SK-N-DZ (cell line): ENCODE data around the gene MAP2K5.
"Not testable (repeated sequence)": the region's sequence is repeated elsewhere in the genome, so short reads cannot be mapped to it uniquely, and the experiment has no call there.

Source experiments
- DNase-seq: peaks from one replicate; pipeline ENCODE4 v3.0.0-alpha.2; 2015; ENCODE audit warnings: low spot score

The MAP2K5 gene

DNA sequence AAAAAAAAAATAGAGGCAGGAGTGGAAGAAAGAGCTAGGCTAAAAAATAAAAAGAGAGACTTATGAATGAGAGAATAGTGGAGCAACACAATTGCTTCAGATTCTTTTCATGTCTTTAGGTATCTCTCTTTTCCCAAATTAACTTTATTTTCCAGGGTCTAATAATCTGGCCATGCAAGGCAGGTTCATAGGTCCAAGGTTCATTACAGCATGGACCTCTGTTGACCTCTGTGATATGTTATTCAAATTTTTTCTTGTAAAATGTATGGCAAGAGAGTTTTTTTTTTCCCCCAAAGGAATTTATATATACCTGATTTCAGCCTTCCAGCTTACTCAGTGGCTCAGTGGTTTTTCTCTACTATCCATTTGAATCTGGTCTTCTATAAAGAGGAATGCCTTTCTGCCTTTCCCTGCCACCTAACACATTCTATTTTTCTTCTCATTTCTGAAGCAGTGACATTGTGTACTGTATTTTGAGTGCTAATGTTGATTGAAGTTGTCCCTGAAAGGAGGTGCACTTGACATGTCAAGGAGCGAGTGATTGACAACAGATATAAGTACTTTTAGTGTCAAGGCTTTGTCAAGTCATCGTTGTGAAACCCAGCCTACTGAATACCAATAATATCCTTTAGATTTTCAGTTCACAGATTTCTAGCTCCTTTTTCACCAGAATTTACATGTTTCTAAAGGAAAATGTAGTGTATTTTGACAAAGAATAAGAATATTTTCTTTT, 118.5 kb downstream of the MAP2K5 start:
- DNase-seq, result no peak

DNA sequence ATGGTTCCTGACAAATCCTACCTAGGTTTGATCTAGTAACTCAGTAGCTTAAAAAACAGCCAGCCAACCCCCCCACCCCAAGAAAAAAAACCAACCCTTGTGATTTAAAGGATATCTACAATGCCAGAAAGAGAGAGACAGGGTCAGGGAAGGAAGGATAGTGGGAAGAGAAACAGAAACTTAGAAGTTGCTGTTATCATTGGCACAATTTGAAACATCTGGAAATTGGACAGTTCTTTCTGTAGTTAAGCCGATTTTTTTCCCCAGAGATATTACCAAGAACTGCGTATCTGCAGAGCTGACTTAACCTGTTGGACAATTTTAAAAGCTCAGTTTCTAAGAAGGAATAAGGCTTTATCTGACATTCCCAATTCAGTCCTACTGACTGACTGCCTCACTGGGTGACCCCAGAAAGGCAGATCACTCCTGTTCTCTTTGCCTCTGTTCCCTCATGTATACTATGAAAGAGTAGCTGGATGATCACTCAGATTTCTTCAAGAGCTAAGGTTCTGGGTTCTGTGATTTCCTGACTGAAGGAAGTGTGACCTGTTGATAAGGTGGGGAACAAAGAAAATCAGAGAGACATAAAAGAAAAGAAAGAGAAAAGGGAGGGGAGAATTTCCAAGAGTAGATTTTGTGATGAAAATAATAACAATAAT, 128.3 kb downstream of the MAP2K5 start:
- DNase-seq, result no peak

DNA sequence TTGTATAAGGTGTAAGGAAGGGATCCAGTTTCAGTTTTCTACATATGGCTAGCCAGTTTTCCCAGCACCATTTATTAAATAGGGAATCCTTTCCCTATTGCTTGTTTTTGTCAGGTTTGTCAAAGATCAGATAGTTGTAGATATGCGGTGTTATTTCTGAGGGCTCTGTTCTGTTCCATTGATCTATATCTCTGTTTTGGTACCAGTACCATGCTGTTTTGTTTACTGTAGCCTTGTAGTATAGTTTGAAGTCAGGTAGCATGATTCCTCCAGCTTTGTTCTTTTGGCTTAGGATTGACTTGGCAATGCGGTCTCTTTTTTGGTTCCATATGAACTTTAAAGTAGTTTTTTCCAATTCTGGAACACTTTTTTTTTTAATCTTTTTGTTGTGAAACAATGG, 130.3 kb downstream of the MAP2K5 start:
- DNase-seq, result not testable (repeated sequence)

DNA sequence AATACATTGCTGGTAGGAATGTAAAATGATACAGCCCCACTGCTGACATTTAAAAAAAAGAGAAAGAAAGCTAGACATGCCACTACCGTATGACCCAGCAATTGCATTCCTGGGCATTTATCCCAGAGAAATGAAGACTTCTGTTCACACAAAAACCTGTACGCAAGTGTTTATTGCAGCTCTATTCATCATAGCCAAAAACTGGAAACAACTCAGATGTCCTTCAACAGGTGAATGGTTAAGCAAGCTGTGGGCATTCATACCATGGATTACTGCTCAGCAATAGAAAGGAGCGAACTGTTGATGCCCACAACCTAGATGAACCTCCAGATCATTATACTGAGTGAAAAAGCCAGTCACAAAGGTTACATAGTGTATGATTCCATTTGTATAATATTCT, 132.5 kb downstream of the MAP2K5 start:
- no peak for DNase-seq

DNA sequence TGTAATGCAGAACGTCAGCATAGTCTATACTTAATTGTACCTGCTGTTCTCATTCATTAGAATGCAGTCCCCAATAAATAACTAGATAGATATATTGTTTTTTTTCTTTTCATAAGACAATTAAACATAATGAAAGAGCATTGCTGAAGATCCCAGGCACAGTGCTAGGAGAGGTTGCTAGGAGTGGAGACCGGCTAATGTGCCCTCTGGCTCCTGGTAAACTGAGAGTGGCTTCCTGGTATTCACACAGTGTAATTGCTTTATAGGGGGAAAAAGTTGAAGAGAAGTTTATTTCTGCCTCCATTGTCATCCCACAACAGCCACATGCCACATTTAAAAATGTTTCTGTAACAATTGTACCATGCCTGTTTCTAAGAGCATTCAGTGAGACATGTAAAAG, 135.6 kb downstream of the MAP2K5 start:
- no peak for DNase-seq

DNA sequence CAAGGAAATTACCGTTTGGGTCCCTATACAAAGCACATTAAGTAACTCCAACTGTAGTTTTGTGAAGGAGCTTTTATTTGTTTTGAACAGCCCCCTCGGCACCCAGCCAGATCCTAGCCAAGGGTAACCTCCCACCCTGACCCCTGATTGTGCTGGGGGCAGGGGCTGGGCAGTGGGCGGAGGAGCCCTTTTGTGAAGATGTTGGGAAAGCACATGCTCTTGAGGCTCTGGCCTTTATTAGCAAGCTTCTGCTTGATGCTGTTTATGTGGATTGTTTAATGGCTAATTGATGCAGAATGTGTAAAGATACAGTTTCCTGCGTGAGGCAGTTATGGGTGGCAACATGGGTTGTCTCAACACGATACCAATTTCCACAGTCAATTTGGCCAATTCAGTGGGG, 136.5 kb downstream of the MAP2K5 start:
- DNase-seq, result no peak

DNA sequence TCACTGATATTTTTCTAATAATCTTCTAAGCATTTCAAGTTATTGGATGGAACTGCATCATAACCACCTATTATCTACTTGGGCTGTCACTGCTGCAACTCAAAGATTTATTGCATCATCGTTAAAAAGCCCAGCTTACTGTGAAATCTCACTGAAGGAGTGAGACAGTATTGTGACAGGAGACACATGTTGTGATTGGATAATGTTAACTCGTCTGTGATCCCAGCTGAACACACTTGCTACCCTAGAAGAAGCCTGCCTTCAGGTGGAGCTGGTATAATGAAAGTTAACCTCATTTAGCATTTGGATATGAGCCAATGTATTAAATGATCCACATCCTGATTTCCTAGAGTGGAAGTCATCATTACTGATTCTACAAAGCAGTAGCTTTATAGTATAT, 138.1 kb downstream of the MAP2K5 start:
- peak; percentile 65 for DNase-seq

DNA sequence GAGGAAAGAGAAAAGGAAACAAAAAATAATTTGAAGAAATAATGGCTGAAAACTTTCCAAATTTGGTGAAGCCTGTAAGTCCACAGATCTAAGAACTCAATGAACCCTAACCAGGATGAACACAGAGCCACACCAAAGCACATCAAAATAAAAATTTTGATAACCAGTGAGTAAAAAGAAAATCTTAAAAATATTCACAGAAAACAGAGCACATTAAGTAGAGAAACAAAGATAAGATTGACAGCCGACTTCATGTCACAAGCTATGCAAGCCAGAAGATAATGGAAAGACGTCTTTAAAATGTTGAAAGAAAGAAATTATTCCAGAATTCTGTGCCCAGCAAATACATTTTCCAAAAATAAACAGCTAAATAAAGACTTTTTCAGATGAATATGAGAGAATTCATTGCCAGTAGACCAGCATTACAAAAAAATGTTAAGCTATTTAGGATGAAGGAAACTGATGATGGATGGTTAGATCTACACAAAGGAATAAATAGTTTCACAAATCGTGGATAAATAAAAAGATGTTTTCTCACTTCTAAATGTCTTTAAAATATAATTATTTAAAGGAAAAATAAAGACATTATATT, 142.6 kb downstream of the MAP2K5 start:
- DNase-seq, result peak; percentile 38

DNA sequence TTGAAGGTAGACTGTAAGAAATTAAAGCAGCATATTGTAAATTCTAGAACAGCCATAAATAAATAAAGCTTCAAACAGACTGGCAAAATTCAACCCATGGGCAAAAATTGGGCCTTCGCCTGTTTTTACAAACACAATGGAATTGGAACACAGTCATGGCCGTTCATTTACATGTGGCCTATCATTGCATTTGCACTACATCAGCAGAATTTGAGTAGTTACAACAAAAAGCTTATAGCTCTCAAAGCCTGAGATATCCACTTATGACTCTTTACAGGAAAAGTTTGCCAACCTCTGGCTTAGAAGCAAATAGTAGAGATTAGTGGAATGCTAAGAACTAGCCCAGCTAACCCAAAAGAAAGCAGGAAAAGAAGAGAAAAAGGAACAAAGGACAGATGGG, 143.2 kb downstream of the MAP2K5 start:
- DNase-seq, result no peak

DNA sequence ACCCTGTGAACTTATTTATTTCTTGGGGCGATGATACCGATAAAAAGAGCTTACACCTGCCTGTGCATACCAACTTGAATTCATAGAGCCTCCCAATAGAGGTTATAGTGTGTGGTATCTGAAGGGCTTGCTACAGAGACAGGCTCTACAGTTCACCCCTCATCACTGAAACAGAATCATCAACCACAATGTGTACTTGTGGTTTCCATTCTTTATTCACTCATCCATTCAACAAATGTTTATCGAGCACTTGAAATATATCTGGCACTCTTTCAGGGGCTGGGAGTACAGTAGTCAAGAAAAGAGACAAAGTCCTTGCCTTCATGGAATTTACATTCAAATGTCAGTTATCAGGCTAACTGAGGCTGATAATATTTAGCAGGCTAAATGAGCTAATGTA, 148.4 kb downstream of the MAP2K5 start:
- DNase-seq, result no peak

DNA sequence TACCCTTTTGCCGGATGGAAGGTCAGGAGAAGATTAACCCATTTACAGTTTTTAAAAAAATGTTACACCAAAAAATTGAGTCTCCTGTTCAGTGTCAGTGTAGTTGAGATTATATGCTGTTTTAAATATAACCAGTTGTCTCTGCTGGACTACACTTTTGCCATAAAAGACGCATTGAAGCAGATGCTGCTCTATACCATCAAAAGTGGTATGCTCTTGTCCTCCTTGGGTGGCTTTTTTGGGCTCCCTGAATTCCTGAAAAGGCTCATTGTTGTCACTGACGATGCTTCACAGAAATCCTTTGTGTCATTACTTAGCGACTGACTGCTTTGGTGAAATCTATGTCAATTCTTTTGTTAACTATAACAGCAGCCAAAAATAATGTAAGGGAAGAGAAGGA, 148.9 kb downstream of the MAP2K5 start:
- DNase-seq, result no peak

DNA sequence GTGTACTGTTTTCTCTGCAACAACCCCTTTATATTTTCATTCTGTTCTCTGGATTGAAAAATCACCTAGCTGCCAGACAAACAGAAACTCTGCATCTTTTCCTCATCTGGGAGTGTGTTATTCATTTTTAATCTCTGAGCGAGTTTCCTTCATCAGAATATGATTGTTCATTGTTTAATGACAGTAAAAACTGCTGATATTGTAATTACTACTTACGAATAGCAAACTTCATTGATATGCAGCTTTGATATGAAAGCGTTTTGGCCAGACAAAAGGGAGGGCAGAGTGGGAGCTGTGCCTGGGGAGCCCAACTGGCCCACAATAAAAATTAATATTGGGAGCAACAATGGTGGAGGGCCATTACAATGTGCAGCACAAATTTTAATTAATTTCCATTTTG, 150.1 kb downstream of the MAP2K5 start:
- DNase-seq, result no peak

DNA sequence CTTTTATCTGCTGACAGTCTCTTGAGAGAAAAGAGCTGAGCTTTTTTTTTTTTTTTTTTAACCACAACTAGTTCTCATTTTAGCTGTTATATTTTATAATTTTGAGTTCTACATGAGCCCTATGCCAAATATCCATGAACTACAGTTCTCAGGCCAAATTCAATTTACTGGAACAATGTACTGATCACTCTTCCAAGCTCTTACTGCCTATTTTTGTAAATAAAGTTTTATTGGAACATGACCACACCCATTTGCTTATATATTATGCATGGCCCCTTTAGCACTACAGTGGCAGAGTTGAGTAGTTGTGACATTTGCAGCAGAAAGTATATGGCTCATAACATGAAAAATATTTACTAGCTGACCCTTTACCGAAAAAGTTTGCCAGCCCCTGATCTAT, 153.6 kb downstream of the MAP2K5 start:
- no peak for DNase-seq

DNA sequence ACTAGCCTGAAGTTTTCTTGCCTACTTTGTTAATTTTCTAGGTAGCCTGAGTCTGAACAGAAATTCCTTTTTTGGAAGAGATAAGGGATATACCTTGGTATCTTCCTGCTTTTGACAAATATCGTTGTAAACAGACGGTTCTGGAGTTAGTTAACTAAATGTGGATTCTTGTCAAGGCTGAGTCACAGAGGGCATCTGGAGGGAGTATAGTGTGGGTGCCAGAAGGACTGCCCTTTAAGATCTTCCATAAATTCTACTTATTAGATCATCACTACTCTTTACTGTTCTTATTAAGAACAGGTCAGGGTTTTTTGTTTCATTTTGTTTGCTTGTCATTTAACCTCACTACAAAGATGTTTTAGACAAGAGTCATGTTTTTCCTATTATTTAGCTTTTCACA, 157.5 kb downstream of the MAP2K5 start:
- no peak for DNase-seq

DNA sequence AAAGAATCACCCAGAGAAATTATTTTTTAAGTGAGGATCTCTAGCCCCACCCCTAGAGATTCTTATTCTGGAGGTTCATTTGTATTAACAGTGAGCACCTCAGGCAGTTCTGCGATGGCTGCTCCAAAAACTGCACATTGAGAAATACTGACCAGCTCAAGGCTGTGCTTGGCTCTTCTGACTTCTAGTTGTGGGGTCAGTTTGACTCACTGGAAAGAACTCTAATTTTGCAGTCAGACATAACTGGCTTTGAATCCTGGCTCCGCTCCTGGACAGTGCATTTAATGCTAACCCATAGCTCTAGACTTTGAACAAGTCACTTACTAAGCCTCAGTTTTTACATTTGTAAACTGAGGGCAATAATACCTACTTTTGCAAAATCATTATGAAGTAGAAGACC, 159.2 kb downstream of the MAP2K5 start:
- DNase-seq, result no peak

DNA sequence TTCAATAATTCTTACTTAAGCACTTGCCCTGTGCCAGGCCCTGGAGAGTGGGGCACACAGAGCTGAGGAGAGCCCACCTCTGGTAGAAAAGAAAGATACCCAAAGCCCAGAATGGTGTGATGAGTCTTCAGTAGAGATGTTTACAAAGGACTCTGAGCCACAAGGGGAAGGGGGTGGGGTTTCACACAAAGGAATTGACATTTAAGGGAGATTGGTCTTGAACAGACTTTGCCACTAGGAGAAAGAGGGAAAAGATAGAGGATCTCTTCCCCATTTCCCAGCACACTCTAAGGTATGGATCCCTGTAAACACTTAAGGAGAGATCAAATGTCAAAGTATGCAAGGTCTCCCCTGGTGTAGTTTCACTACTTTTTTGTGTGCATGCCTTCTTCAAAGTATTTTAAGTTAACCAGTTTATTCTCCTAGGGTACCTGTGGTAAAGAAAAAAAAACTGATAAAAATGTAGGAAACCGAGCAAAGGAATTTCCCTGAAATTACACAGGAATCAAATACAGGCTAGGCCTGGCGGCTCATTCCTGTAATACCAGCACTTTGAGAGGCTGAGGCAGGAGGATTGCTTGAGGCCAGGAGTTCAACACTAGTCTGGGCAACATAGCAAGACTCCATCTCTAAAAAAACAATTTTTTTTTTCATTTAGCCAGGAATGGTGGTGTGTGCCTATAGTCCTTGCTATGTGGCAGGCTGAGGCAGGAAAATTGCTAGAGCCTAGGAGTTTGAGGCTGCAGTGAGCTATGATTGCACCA, 165.2 kb downstream of the MAP2K5 start:
- DNase-seq, result no peak

DNA sequence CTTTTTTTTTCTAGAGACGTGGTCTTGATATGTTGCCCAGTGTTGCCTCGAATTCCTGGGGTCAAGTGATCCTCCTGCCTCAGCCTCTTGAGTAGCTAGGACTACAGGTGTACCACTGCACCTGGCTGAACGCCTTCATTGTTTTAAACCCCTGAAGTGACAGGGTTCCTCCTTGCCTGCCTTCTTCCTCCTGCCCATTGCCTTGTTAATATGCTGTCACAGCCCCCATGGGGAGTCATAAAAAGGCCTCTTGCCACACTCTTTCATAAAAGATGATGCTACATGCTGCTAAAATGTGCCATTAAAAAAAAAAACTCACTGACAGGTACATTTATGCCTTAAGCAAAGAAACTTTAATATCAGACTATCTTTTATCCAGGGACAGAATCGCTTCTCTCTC, 166.0 kb downstream of the MAP2K5 start:
- DNase-seq, result no peak

DNA sequence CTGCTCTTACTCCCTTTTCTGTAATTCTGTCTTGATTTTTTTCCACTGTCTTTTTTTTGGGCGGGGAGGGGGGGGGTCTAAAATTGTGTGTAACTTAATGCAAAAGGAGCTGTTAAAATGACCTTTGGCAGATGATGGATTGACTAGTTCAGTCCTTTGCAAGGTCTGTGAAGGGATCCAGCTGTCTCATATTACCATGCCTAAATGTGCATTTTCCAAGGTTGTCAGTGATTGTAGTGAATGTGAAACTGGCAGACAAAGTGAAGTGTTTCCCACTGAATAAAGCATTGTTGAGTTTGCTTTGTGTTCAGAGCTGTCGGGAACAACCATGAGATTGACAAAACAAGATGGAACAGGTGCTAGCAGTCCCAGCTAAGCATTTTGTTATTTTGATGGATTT, 172.7 kb downstream of the MAP2K5 start:
- peak; percentile 6 for DNase-seq

DNA sequence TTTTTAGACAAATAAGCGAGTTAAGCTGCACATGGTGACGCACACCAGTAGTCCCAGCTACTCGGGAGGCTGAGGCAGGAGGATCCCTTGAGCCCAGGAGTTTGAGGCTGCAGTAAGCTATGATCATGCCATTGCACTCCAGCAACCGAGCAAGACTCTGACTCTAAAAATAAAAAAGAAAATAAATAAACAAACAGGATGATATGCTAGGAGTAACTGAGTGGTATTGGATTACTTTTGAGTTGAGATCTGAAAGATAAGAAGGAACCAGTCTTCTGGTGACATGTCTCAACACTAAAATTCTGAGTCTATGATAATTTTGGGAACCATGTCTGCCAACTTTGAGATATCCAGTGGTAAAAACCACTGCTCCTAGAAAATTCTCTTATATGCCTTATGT, 173.7 kb downstream of the MAP2K5 start:
- DNase-seq, result no peak

DNA sequence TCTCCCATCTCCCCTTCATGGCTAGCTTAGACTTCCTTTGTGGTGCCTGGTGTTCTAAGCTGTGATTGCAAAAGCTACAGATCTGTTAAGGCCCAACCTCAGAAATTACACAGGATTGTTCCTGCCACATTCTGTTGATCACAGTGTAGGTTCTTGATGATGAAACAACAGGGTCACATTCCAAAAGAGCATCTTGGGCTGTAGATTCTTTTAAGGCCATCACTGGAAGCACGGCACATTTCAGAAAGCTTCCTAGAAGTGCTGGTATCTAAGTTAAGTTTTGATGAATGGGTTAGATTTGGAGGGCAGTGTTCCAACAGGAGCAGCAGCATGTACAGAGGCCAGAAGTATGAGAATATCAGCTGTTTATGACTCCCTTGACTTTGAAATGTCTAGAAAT, 175.3 kb downstream of the MAP2K5 start:
- no peak for DNase-seq

DNA sequence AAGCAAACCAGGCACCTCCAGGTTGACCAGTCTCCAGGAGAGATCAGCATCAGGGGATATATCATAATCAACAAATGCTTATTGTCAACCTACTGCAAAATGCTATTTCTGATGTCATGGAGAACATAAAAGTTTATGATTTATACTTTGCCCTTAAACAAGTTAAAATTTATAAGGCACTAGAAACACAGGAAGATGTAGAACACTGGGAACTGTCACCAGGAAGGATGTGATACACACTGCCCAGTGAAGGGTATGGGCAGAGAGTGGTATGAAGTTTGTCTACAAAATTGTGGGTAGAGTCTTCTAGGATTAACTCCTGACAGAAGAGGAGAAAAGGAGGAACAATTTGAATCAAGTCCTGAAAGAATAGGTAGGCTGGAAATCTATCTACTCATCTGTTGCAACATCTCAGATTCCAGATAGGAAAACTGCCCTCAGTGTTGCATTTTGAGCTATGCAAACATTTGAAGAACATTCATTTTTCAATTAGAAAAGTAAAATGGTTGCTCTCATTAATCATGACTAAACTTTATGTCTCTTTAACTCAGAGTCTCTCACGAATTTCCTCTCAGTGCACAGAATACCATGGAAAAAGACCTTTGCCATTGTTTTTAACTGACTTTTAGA, 176.9 kb downstream of the MAP2K5 start:
- DNase-seq, result no peak
